Fibroblast of upper back skin (primary cell): ENCODE results near the gene COG2.
"Not testable (repeated sequence)": the region's sequence is repeated elsewhere in the genome, so short reads cannot be mapped to it uniquely, and the experiment has no call there.

Experiments used
- DNase-seq: peaks from one replicate; pipeline ENCODE4 v3.0.0-alpha.2; 2013

Gene COG2

DNA sequence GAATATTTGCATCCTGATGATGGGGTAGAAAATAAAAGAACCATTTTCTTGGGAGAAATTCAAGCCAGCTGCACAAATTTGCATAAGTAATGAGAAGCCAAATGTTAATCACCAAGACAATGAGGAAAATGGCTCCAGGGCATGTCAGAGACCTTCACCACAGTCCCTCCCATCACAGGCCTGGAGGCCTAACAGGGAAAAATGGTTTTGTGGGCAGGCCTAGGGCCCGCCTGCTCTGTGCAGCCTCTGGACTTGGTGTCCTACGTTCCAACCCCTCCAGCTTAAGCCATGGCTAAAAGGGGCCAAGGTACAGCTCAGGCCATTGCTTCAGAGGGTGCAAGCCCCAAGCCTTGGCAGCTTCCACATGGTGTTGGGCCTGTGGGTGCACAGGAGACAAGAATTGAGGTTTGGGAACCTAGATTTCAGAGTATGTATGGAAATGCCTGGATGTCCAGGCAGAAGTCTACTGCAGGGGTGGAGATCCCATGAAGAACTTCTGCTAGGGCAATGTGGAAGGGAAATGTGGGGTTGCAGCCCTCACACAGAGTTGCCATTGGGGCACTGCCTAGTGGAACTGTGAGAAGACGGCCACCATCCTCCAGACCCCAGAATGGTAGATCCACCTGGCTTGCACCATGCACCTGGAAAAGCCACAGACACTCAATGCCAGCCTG is 79.7 kb downstream of the COG2 start:
- DNase-seq, result not testable (repeated sequence)

DNA sequence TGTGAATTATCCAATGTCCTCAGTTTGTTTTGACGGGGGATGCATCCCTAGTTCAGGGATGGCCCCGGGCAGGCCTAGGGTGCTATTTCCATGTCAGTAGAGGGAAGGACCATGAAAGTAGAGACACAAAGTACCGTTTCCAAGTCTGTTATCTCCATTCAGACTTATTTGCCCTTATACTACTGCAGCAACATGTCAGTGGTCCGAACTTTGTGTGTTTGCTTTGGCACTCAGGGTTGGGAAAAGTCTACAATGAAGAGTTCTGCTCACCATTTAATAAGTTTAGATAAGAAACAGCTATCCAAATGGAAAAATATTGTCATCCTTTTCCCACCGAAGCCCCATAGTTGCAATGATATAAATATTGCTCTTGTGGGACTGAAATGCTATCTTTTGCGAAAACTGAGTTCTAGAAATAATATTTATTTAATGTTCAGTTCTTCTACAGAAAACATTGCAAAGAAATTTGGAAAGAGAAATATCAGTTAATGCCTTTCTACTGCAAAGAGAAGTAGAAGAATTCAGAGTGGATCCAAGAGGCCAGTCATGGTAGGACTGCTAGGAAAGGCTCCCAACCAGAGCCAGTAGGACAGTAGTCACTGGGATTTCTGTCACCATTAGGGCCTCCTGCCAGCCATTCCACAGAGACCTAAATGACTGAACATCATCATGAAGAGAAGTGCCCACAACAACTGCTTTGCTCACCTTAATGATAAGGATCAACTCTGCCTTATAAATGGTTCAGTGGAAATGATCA is 83.2 kb downstream of the COG2 start:
- no peak for DNase-seq

DNA sequence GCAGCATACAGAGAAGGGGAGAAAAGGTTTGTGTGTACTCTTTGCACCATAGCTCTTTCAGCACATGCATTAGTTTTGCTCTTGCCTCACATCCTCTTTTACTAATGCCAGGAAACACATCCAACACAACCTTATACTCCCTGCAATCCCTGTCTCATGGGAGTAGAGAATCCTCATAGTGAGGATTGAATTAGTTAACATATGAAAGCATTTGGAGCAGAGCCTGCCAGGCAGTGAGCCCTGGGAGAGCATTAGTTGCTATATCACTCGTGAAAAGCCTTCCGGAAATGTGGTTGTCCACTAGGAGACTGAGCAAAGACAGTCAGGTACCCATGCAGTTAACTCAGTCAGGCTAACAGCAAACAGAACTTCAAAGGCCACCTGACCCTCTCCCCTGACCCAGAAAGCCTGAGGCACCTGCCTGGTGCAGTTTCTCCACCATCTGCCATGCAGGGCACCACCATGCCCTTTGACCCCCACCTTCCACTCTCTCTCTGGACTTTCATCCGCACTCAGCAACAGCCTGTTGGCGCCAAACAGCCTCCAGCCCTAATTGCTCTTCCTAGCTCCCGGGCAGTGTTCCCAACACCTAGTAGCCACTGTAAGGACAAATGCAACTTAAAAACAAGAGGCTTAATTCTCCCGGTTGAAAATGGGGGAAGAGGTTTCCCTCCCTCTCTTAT is 86.6 kb downstream of the COG2 start:
- peak; percentile 61 for DNase-seq

DNA sequence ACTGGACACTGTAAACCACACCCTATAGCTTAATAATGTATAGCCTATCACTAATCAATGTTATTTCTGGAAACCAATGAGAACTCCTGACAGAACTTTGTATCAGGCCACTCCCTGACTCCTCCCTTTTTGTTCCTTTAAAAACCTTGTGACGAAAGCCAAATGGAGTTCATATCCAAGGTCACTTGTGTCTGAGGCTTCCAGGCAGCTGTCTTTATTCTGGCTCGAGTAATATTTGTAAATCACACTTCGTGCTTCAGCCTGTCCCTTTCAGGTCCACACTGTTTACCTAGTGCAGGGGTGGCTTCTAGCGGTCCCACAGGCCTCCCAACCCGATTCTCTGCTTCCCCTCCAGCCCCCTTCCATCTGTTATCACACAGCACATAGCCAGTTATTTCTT is 88.7 kb downstream of the COG2 start:
- no peak for DNase-seq

DNA sequence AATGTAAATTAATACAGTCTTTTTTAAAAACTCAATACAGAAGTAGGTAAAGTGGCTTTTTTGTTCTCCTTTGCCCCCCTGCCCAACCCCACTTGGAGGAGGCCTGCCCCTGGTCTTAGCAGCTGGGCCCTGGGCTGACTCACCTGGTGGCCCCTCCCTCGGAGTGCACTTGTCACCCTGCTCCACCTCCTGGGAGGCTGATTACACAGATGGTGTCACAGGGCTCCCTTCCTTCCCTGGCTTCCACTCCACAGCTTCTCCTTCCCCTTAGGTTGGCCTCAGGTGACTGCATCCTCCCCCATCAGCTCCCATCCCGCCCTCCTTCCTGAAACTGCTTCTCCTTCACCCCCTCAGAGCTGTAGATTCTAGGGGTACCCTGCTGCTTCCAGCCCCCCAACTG is 93.2 kb downstream of the COG2 start:
- DNase-seq, result no peak

DNA sequence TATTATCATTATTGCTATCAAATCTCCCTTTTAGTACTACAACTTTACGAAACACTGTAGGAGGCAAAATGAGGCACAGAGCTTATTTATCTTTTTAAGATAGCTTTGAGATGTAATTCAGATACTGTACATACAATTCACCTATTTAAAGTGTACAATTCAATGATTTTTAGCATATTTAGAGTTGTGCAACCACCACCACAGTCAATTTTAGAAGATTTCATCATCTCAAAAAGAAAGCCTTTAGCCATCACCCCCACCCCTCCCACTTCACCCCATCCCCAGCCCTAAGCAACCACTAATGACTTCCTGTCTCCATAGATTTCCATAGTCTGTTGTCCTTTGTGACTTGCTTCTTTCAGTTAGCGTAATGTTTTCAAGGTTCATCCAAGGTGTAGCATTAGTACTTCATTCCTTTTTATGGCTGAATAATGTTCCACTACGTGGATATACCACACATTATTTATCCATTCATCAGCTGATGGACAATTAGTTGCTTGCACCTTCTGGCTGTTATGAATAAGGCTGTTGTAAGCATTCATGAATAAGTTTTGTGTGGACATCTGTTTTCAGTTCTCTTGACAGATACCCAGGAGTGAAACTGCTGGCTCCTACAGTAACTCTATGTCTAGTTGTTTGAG is 95.5 kb downstream of the COG2 start:
- DNase-seq, result no peak

DNA sequence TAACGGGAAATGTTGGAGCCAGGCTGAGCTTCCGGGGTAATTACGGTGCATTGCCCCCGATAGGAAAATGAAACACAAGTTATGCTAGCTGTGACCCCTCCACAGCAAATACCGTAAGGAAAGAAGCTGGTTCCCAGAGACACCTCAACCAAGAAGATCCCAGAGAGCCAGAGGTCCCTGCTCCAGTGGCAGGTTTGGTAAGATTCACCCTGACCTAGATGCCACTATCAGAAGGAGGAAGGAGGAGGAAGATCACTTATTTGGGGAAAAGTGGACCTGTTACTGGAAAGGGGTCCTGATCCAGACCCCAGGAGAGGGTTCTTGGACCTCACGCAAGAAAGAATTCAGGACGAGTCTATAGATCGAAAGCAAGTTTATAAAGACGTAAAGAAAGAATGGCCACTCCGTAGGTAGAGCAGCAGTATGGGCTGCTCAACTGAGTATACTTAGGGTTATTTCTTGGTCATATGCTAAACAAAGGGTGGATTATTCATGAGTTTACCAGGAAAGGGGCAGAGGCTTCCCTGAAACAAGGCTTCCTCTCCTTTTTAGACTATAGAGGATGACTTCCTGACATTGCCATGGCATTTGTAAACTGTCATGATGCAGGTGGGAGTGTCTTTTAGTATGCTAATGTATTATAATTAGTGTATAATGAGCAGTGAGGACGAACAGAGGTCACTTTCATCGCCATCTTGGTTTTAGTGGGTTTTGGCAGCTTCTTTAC is 97.4 kb downstream of the COG2 start:
- no peak for DNase-seq
